ENCODE measurements around the gene PDHA1. TPM values are rescaled to one million over a fixed set of nuclear protein-coding genes. Genes with fewer than 3 reads are reported as not detected.

Gene PDHA1
- total and polyA plus RNA-seq, 2 of the 4 experiments (the other 2 are of a cell fraction) = 53.9 to 141 TPM

DNA sequence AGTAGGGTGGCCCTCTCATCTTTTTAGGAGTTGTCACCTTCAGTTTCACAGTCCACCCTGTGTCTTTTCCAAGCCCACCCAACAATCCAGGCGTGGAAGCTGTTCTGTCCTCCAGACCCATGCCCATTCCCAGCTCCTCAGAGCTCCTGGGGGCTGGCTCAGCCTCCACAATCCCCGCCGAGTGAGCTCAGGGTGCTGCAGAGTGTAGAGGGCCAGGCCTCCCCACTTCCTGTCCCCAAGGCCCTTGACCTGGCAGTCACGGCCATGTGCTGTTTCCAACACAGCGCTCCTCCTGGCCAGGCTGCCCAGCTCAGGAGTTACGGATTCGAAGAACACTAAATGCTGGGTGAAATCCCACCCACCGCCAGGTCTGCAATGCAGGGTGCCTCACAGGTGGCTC is 31.8 kb downstream of the PDHA1 start:
- Histone ChIP-seq H3K27ac (ENCODE audit: insufficient read depth, low read length) (no peak overlapping the region), H3K9me3 (ENCODE audit: control insufficient read depth, insufficient read depth, low read length) (no peaks in the 10 kb centered on the region), H3K4me1 (ENCODE audit: control insufficient read depth, insufficient read depth, low read length) (no peaks in the 10 kb centered on the region), H3K36me3 (ENCODE audit: control insufficient read depth, insufficient read depth, low read length) (no peaks in the 10 kb centered on the region), H3K23ac (ENCODE audit: low read depth, low read length) (no peak overlapping the region), H4K20me1 (ENCODE audit: insufficient read depth, low read length) (no peaks in the 10 kb centered on the region), H3K4me2 (ENCODE audit: low read depth, low read length) (no peak overlapping the region), H2BK20ac (ENCODE audit: low read depth, low read length) (no peak overlapping the region), H2AFZ (replicated peaks; ENCODE audit: low read length, poor library complexity) (no peak overlapping the region), H2BK15ac (ENCODE audit: low read depth, low read length) (no peak overlapping the region), H2AK9ac (replicated peaks; ENCODE audit: low read depth, low read length, poor library complexity) (no peak overlapping the region), H3K18ac (ENCODE audit: low read depth, low read length) (no peak overlapping the region), H3K4me3 (ENCODE audit: insufficient read depth, low read depth, low read length) (no peak overlapping the region), H3K56ac (ENCODE audit: extremely low read depth, insufficient read depth, low read length) (no peak overlapping the region), H3K79me1 (ENCODE audit: low read depth in 1 of 2, low read length in 2 of 2) (no peaks in the 10 kb centered on the region), H4K8ac (ENCODE audit: low read depth in 2 of 2, low read length in 2 of 2) (no peak overlapping the region), H3K4ac (ENCODE audit: low read depth, low read length) (no peak overlapping the region), H2BK5ac (ENCODE audit: low read depth, low read length, poor library complexity, severe bottlenecking) (no peak overlapping the region), H4K5ac (ENCODE audit: low read depth, low read length) (no peak overlapping the region), H4K91ac (ENCODE audit: insufficient read depth, low read depth, low read length) (no peak overlapping the region), H2AK5ac (ENCODE audit: low read depth, low read length) (no peak overlapping the region), H3K9me1 (ENCODE audit: insufficient read depth, low read length) (no peaks in the 10 kb centered on the region), H2BK120ac (ENCODE audit: low read depth, low read length) (no peak overlapping the region), H3K9ac (ENCODE audit: low read depth, low read length) (no peak overlapping the region), H3K14ac (replicated peaks; ENCODE audit: low read depth, low read length) (no peak overlapping the region), H3K27me3 (ENCODE audit: control insufficient read depth, insufficient read depth, low read length) (peaks cover 7% of the 10 kb centered on the region; the same call in 1 of the 2 replicates)
- intact Hi-C loops (cut with micrococcal nuclease) = loop anchor here (10.0 kb wide), 2 partner anchors 689 to 749 kb away; no protein-coding TSS in a partner anchor
- 81% methylated on average over 3 of the region's 8 CpGs; no CpG with 5 or more reads in 1 of the 2 experiments for WGBS, 2 experiments (ENCODE audit: extremely low coverage in 2 of 2, insufficient read length in 1 of 2)
- no TSS peak for BruUV-seq (replicated peaks)
- POLR2A ChIA-PET (ENCODE audit: unreplicated experiment) = no interaction called here
- CTCF ChIA-PET = no interaction called here
- dilution Hi-C loops (cut with HindIII; ENCODE audit: low sequenced_read_pairs, unreplicated experiment) = no loop called here
- TF ChIP-seq RAD21 (IDR thresholded peaks at IDR 0.05; ENCODE audit: low read length) (no peak), RCOR1 (IDR thresholded peaks at IDR 0.05; ENCODE audit: insufficient replicate concordance, low read length) (no peak), RFX5 (IDR thresholded peaks at IDR 0.05; ENCODE audit: low read depth, low read length) (no peak), FOS (IDR thresholded peaks at IDR 0.05; ENCODE audit: low read depth, low read length) (no peak), SMC3 (IDR thresholded peaks at IDR 0.05; ENCODE audit: low read depth, low read length) (no peak), MXI1 (IDR thresholded peaks at IDR 0.05; ENCODE audit: borderline replicate concordance, low read depth, low read length) (no peak), MAFK (IDR thresholded peaks at IDR 0.05; ENCODE audit: low read depth, low read length) (no peak), CHD1 (IDR thresholded peaks at IDR 0.05; ENCODE audit: low read depth, low read length) (no peak), BHLHE40 (IDR thresholded peaks at IDR 0.05; ENCODE audit: low read depth, low read length) (no peak), CEBPB (IDR thresholded peaks at IDR 0.05; ENCODE audit: low read depth, low read length) (no peak), MAZ (IDR thresholded peaks at IDR 0.05; ENCODE audit: borderline replicate concordance, low read depth, low read length) (no peak)
- TF ChIP-seq, protein P1, sequence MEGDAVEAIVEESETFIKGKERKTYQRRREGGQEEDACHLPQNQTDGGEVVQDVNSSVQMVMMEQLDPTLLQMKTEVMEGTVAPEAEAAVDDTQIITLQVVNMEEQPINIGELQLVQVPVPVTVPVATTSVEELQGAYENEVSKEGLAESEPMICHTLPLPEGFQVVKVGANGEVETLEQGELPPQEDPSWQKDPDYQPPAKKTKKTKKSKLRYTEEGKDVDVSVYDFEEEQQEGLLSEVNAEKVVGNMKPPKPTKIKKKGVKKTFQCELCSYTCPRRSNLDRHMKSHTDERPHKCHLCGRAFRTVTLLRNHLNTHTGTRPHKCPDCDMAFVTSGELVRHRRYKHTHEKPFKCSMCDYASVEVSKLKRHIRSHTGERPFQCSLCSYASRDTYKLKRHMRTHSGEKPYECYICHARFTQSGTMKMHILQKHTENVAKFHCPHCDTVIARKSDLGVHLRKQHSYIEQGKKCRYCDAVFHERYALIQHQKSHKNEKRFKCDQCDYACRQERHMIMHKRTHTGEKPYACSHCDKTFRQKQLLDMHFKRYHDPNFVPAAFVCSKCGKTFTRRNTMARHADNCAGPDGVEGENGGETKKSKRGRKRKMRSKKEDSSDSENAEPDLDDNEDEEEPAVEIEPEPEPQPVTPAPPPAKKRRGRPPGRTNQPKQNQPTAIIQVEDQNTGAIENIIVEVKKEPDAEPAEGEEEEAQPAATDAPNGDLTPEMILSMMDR (conservative IDR thresholded peaks at IDR 0.05; ENCODE audit: low read depth, low read length) = no peak
- ATAC-seq (ENCODE audit: low read depth) (no peak), DNase-seq (no peak)
- in situ Hi-C loops (cut with MboI; ENCODE audit: low sequenced_read_pairs) = loop anchor here (10.0 to 25.0 kb wide), 3 partner anchors 149 to 687 kb away; no protein-coding TSS in a partner anchor

Data from IMR-90 (cell line).